TTC549 (cell line): ENCODE measurements around the gene PLAAT3.
"Not testable (repeated sequence)": the region's sequence is repeated elsewhere in the genome, so short reads cannot be mapped to it uniquely, and the experiment has no call there.

Experiments used
- FAIRE-seq: peaks from 2 replicates; lab custom pipeline; 2012; peaks lifted over from hg19 to GRCh38; lab: Jason Lieb, UNC

The PLAAT3 gene

DNA sequence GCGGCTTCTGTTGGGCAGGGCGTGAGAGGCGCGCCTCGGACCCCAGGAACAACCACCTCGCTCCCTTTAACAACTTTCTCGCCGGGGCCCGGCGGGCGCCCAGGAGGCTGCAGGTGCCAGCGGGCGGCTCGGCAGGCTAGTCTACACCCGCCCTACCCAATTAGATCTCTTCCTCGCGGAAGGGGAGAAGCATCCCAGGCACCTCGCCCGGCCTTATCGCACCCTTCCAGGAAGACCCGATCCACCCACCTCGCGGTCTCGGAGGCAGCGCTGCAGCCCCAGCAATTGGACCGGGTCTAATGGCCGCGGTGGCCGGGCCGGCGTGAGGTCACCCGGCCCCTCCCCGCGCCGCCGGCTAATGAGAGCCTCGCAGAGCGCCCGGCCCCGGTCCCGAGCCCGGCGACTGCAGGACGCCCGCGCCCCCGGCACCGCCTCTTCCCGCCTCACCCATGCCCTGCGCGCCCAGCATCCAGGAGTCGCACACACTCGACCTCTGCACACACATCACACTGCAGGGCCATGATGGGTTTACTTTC, at the start of gene PLAAT3:
TSS of gene PLAAT3 (minus strand) at position 298 of the 536 bp plus-strand sequence. CDS start 419 bp downstream, outside the sequence.
- no peak for FAIRE-seq

DNA sequence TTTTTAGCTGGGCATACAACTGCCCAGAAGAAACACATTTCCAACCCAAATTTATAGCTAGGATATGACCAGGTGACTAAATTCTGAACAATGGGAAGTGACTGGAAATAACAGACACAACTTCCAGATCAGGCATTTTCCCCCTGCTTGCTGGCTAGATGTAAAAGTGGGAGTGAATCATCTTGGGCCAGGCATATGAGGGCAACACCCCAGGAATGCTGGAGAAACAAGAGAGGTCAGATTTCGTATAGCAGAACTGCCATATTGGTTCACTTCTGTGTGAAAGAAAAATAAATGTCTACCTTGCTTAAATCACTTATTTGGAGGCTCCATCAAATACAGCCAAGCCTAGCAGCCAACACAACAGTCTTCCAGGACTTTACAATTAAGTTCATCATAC, 49.6 kb upstream of the PLAAT3 start:
- no peak for FAIRE-seq

DNA sequence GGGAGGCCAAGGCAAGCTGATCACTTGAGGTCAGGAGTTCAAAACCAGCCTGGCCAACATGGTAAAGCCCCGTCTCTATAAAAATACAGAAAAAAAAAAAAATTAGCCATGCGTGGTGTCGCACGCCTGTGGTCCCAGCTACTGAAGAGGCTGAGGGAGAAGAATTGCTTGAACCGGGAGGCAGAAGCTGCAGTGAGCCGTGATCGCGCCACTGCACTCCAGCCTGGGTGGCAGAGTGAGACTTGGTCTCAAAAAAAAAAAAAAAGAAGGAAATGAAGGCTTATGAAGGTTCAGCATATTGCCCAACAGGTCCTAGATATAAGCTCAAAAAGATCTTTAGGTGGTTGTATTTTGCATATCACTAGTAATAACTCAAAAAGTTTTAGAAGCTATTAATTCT, 46.7 kb upstream of the PLAAT3 start:
- FAIRE-seq: no peak

GRCh38 chr11:63652671-63653070, 38.4 kb upstream of the PLAAT3 start:
- no peak for FAIRE-seq

DNA sequence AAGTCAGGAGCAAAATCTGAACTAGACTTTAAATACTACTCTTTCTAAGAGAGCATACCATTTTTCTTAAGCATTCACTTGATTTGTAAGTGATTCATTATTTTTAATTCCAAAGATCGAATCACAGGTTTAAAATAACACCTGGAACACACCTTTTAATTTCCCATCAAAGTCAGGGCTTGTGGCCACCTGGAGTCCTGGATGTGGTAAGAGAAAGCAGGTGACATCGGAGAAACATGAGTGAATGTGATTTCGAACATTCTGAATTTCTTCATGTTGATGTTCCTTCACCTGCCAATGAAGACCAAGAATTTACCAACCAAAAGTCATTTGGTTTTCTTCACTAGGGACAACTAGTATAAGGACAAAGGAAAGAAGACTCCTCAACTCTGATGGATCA, 29.0 kb upstream of the PLAAT3 start:
- no peak for FAIRE-seq

GRCh38 chr11:63641727-63642126, 27.5 kb upstream of the PLAAT3 start:
- FAIRE-seq: no peak

- FAIRE-seq: peak; percentile 41
These were observed 25.1 kb upstream of the PLAAT3 start for GRCh38 chr11:63639199-63639832.

DNA sequence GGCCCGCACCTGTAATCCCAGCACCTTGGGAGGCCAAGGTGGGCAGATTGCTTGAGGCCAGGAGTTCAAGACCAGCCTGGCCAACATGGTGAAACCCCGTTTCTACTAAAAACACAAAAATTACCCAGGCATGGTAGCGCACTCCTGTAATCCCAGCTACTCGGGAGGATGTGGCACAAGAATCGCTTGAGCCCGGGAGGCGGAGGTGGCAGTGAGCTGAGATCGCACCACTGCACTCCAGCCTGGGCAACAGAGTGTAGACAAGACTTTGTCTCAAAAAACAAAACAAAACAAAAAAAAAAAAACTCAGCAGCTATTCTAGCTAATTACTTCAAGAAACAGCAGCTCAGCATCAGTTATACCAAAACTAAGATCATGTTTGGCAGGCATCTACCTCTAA, 24.2 kb upstream of the PLAAT3 start:
- FAIRE-seq: not testable (repeated sequence)

DNA sequence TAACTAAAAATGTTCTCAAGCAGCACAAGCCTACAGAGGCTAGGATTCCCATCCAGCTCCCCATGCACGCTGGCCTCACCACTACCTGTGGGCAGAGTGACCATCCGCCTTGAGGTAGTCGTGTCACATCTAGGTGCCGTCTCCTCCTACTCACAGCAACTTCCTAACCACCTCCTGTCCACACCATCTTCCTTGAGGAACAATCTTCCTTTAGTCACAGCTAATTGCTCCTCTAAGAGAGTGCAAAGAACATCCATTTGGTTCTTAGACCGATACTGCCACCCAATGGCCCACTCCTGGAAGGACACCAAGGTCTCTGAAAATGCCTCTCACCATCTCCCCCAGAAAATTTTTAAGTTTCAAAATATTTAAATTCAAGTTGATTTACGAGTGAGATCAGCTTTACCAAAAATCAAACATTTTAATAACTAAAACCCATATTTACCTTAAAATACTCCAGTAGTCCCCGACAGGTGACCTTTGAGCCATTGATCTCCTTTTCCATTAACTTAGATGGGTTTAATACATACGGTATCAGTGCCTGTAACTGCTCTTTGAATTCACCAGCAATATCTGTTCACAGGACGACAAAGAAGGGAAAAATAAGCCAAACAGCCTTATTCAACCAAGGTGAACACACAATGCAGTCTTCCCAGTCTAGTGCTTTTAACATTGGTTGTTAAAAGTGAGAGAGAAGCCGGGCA, 21.7 kb upstream of the PLAAT3 start:
- FAIRE-seq: peak; percentile 54

GRCh38 chr11:63629426-63629825, 15.2 kb upstream of the PLAAT3 start:
- no peak for FAIRE-seq

GRCh38 chr11:63623513-63624140, 9.4 kb upstream of the PLAAT3 start:
- FAIRE-seq: no peak

DNA sequence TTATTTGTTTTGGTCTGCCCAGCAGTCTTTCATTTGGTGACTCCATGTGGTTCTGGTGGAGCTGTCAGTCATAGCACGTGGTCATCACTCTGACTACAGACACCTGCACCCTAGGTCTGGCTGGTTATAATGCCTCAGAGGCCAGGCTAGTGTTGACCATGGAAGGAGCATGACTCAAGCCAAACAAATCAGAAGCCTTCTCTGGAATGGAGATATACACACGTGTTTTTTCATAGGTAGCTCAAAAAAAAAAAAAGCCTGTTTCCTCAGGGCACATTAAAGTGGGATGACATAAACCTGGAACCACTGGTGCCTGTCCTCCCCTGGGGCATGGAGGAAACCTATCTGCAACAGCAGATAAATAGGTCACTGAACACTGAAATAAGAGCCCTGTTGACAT, 8.1 kb upstream of the PLAAT3 start:
- no peak for FAIRE-seq

DNA sequence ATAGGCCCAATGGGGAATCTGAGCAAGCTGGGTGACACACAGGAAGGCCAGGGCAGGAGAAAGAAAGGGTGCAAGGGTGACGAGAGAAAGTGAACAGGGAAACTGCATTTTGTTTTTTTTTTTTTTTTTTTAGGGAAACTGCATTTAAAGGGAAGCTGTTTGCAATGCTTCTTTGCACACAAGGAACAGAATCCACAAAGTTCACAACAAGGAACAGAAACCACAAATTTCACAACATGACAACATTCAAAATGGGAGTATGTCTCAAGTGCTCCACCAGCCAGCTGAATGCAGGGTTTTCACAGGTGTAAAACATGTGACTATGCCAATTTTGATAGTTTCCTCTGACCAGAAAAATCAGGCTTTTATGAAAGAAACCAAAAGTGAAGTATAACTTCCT, 6.8 kb upstream of the PLAAT3 start:
- FAIRE-seq: no peak

- FAIRE-seq: no peak
These were observed 5.7 kb upstream of the PLAAT3 start for GRCh38 chr11:63619967-63620366.

DNA sequence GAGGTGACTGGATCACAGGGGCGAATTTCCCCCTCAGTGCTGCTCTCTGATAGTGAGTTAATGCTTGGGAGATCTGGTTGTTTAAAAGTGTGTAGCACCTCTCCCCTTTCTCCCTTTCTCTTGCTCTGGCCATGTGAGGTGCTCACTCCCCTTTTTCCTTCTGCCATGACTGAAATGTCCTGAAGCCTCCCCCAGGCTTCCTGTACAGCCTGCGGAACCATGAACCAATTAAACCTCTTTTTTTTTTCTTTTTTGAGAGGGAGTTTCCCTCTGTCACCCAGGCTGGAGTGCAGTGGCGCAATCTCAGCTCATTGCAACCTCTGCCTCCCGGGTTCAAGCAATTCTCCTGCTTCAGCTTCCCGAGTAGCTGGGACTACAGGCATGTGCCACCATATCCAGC, 3.5 kb upstream of the PLAAT3 start:
- FAIRE-seq: not testable (repeated sequence)

- FAIRE-seq: no peak
These were observed 2.7 kb upstream of the PLAAT3 start for GRCh38 chr11:63616953-63617352.

DNA sequence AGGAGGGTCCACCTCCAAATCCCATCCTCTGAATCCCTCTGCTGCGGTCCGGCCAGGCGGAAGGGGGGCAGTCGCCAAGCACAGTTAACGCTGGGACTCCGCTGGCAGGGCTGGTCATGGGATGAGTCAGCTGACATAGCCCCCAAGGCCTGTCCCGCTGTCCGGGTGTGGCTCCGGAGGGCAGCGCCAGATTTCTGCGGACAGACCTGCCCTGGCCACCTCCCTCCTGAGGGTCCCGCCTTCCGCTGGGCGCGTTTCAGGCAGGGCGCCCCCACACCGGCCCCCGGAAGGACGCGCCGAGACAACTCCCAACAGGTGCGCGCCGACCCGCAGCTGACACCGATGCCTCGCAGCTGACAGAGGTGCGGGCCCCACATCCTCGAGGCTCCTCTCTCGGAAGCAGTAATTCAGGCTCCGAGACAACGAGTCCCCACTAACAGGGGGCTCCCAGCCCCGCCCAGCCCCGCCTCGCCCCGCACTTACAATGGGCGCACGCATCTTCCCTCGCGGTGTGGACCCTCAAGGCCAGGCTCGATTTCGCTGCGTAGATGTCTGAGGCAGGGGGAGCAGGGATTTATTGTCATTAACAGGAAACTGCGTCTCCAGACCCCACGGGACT, 607 bp downstream of the PLAAT3 start:
- FAIRE-seq: no peak

- FAIRE-seq: no peak
These were observed 2.1 kb downstream of the PLAAT3 start for GRCh38 chr11:63612181-63612580.

GRCh38 chr11:63611395-63611747, 2.9 kb downstream of the PLAAT3 start:
- no peak for FAIRE-seq

DNA sequence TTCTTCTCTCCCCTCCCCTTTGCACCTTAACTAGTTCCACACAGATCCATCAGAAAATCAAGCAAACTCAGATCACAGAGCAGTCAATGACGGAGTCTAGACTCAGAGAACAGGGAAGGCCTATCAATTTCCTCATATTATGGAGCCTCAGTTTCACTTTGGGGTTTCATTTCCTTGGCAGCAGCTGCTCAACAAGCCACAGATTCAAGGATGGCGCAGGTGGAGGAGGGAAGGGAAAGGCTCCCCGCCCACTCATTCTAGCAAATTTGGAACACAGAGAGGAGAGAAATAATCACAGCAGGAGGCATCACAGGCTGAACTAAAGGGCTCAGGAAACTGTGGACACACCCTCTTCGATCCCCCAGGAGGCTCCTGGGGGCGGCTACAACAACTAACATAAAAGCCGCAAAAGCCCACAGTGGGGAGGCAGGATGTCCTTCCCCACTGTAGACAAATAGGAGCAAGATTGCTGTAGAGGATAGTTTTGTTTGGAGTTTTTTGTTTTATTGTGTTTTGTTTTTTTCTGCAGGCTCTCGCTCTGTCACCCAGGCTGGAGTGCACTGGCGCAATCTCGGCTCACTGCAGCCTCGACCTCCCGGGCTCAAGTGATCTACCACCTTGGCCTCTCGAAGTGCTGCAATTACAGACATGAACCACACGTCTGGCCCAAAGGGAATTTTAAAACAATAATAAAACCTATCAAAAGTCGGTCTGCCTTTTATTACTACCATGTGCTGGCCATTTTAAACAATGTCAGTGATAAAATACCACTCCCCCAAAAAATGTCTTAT, 3.4 kb downstream of the PLAAT3 start:
- no peak for FAIRE-seq

- no peak for FAIRE-seq
These were observed 4.2 kb downstream of the PLAAT3 start for GRCh38 chr11:63609971-63610580.

DNA sequence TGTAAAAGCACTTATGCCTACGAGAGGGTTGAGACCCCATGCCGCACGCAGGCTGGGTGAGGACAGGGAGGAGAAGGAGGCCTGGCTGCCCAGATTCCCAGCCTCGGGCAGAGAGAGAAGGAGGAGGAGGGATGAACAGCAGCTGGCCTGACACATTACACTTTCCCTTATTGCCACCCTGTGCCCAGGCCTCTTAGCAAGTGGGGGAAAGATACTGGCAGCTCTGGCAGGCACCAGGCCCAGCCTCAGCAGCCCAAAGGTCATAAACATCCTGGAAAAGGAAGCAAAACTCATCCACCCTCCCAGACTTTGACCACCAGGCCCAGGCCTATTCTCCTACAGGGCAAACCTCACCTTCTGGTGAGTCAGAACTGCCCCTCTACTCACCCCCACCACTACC, 4.7 kb downstream of the PLAAT3 start:
- no peak for FAIRE-seq
